H7 (cell line): Measurements from ENCODE around the gene WDR73. TPM values are rescaled to one million over a fixed set of nuclear protein-coding genes. Genes with fewer than 3 reads are reported as not detected.

Source experiments
- DNase-seq: peaks from one replicate; pipeline ENCODE4 v3.0.0; 2012
- H3K27me3 ChIP-seq: 2 replicates; pipeline ENCODE4 v1.6.0; 2011; ENCODE audit warnings: mild to moderate bottlenecking, low read length; ENCODE audit not compliant: control insufficient read depth, insufficient read depth
- H3K36me3 ChIP-seq: replicated peaks from 2 replicates; pipeline ENCODE4 v1.5.1; 2011; ENCODE audit warnings: low read length; ENCODE audit not compliant: control insufficient read depth, insufficient read depth
- H3K4me3 ChIP-seq: 2 replicates; pipeline ENCODE4 v1.5.1; 2011; ENCODE audit warnings: low read depth, mild to moderate bottlenecking, control low read depth, low read length, moderate library complexity; ENCODE audit not compliant: insufficient read depth
- total RNA-seq: library from RNA; depleted of rRNA; stranded (reverse); fragments of >200 nt; shearing (Covaris generic); gene quantifications from 2 replicates; pipeline ENCODE4 v1.2.3, GENCODE V29; 2014; rRNA removed

The WDR73 gene
- total RNA-seq, 1 experiment from 2014 or later: 13.6 TPM

GRCh38 chr15:84597296-84597695 is 56.8 kb downstream of the WDR73 start:
- DNase-seq: no peak
- no peaks in the 10 kb centered on the region for H3K36me3 ChIP-seq
- H3K27me3 ChIP-seq: no peaks in the 10 kb centered on the region
- H3K4me3 ChIP-seq: no peak overlapping the region

GRCh38 chr15:84595660-84596059 is 58.4 kb downstream of the WDR73 start:
- H3K36me3 ChIP-seq: no peaks in the 10 kb centered on the region
- no peak for DNase-seq
- no peak overlapping the region for H3K4me3 ChIP-seq
- H3K27me3 ChIP-seq: no peaks in the 10 kb centered on the region

- Histone ChIP-seq H3K4me3 (no peak overlapping the region), H3K27me3 (no peaks in the 10 kb centered on the region), H3K36me3 (no peaks in the 10 kb centered on the region)
- DNase-seq: no peak
Measured at GRCh38 chr15:84594617-84595290, 59.3 kb downstream of the WDR73 start.

- Histone ChIP-seq H3K36me3 (no peaks in the 10 kb centered on the region), H3K27me3 (no peaks in the 10 kb centered on the region), H3K4me3 (no peak overlapping the region)
- no peak for DNase-seq
Measured at GRCh38 chr15:84591815-84592214, 62.3 kb downstream of the WDR73 start.

- no peaks in the 10 kb centered on the region for H3K27me3 ChIP-seq
- DNase-seq: no peak
- H3K36me3 ChIP-seq: no peaks in the 10 kb centered on the region
- no peak overlapping the region for H3K4me3 ChIP-seq
Measured at GRCh38 chr15:84590406-84590805, 63.7 kb downstream of the WDR73 start.

Other genes starting within 250 kb of the WDR73 start
- gene ZSCAN2, start 53.3 kb downstream of the WDR73 start, total RNA-seq: 61.5 and 64.8 TPM in 2 replicates
- gene NMB, start 3.9 kb upstream of the WDR73 start, total RNA-seq: 13.5 and 19.4 TPM in 2 replicates
- gene SEC11A, start 61.9 kb upstream of the WDR73 start, total RNA-seq: 153 and 187 TPM in 2 replicates
- gene ZNF592, start 94.3 kb upstream of the WDR73 start, total RNA-seq: 17.0 and 17.6 TPM in 2 replicates
- gene ALPK3, start 163.1 kb upstream of the WDR73 start, total RNA-seq: 0.59 and 0.81 TPM in 2 replicates
- gene SLC28A1, start 230.4 kb upstream of the WDR73 start, total RNA-seq: not detected in 2 replicates